ENCODE measurements around the gene MAFF. TPM values are rescaled to one million over a fixed set of nuclear protein-coding genes. Genes with fewer than 3 reads are reported as not detected.

The MAFF gene
- total RNA-seq, 2 experiments from 2014 or later: 25.6 to 27.3 TPM

GRCh38 chr22:38218661-38219622, 17.1 kb downstream of the MAFF start:
- peaks cover 24% of the 10 kb centered on the region for H3K4me1 Mint-ChIP-seq (ENCODE audit: low read depth)
- peak overlapping the region; percentile 79 for H3K27ac Mint-ChIP-seq
- no peaks in the 10 kb centered on the region for H3K27me3 ChIP-seq (ENCODE audit: control insufficient read depth in 1 of 2, insufficient read depth in 2 of 2, low read length in 2 of 2)
- H3K36me3 Mint-ChIP-seq (ENCODE audit: low read depth): peaks cover 13% of the 10 kb centered on the region
- DNase-seq (peak in 5 of 14 experiments; percentile 11 to 90 (median 52)), ATAC-seq (ENCODE audit: poor library complexity) (peak; percentile 13)
- no peaks in the 10 kb centered on the region for H3K9me3 Mint-ChIP-seq
- peaks cover 16% of the 10 kb centered on the region for H3K36me3 ChIP-seq (ENCODE audit: insufficient read depth, low read length)
- CTCF ChIA-PET: no interaction called here
- no peak for TF ChIP-seq CTCF (IDR thresholded peaks at IDR 0.05)
- intact Hi-C loops (cut with DNase I, micrococcal nuclease): loop anchor here in 1 of 2 experiments (5.0 to 10.0 kb wide), 2 partner anchors 37 to 104 kb away; partner anchors contain the start of genes BAIAP2L2 and PLA2G6
- H3K27me3 Mint-ChIP-seq: no peaks in the 10 kb centered on the region
- no peaks in the 10 kb centered on the region for H3K9me3 ChIP-seq (ENCODE audit: control insufficient read depth in 1 of 2, insufficient read depth in 1 of 2, low read length in 2 of 2)
- no peak overlapping the region for H3K4me3 ChIP-seq (ENCODE audit: low read length)
- H3K4me1 ChIP-seq (ENCODE audit: insufficient read depth, low read length): peaks cover 43% of the 10 kb centered on the region
- peak overlapping the region; percentile 23 for H3K4me3 Mint-ChIP-seq
- POLR2A ChIA-PET: interaction anchor here (0.6 to 1.9 kb wide), 3 partner anchors 18 to 1791 kb away, joined by 3 to 9 read pairs (median 4); partner anchors contain the start of gene MAFF
- H3K27ac ChIP-seq (ENCODE audit: low read depth in 1 of 2, low read length in 2 of 2): peak overlapping the region; percentile 43 to 84

DNA sequence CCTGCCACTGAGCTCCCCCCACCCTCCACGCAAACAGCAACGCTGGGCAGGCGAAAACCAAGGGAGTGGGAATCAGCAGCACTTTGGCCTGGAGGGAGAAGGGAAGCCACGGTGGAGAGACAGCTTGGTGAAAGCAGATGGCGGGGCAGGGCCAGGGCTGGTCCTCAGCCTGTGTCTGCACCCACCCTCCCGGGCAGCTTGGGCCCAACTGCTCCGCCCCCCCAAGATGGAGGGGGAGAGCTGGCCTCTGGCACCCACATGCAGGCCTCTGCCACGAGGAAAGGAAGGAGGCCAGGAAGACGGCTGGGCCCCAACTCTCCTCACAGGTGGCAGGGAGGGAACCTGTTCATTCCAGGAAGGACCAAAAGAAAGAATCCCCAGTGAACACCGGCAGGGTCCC, 17.8 kb downstream of the MAFF start:
- H3K4me3 Mint-ChIP-seq: peak overlapping the region; percentile 23
- no peak for ATAC-seq (ENCODE audit: poor library complexity)
- CTCF ChIA-PET: no interaction called here

GRCh38 chr22:38220163-38220562, 18.4 kb downstream of the MAFF start:
- intact Hi-C loops (cut with DNase I, micrococcal nuclease): no loop called here
- ChIA-PET CTCF (no interaction called here), POLR2A (no interaction called here)
- ATAC-seq (ENCODE audit: poor library complexity) (no peak), DNase-seq (peak in 1 of 14 experiments; percentile 34)
- no peaks in the 10 kb centered on the region for H3K27me3 Mint-ChIP-seq
- H3K9me3 Mint-ChIP-seq: no peaks in the 10 kb centered on the region
- peaks cover 21% of the 10 kb centered on the region for H3K36me3 Mint-ChIP-seq (ENCODE audit: low read depth)
- Histone ChIP-seq H3K4me1 (ENCODE audit: insufficient read depth, low read length) (peaks cover 35% of the 10 kb centered on the region), H3K9me3 (ENCODE audit: control insufficient read depth in 1 of 2, insufficient read depth in 1 of 2, low read length in 2 of 2) (no peaks in the 10 kb centered on the region), H3K36me3 (ENCODE audit: insufficient read depth, low read length) (peaks cover 25% of the 10 kb centered on the region), H3K27ac (ENCODE audit: low read depth in 1 of 2, low read length in 2 of 2) (no peak overlapping the region), H3K27me3 (ENCODE audit: control insufficient read depth in 1 of 2, insufficient read depth in 2 of 2, low read length in 2 of 2) (no peaks in the 10 kb centered on the region), H3K4me3 (ENCODE audit: low read length) (no peak overlapping the region)
- H3K4me3 Mint-ChIP-seq: no peak overlapping the region
- TF ChIP-seq CTCF (IDR thresholded peaks at IDR 0.05): no peak
- H3K4me1 Mint-ChIP-seq (ENCODE audit: low read depth): peaks cover 19% of the 10 kb centered on the region
- no peak overlapping the region for H3K27ac Mint-ChIP-seq

More for the DNA sequence above, 17.8 kb downstream of the MAFF start:
- Histone ChIP-seq H3K9me3 (ENCODE audit: control insufficient read depth in 1 of 2, insufficient read depth in 1 of 2, low read length in 2 of 2) (no peaks in the 10 kb centered on the region), H3K27me3 (ENCODE audit: control insufficient read depth in 1 of 2, insufficient read depth in 2 of 2, low read length in 2 of 2) (no peaks in the 10 kb centered on the region), H3K4me3 (ENCODE audit: low read length) (no peak overlapping the region), H3K27ac (ENCODE audit: low read depth in 1 of 2, low read length in 2 of 2) (peak overlapping the region; percentile 36 to 52), H3K36me3 (ENCODE audit: insufficient read depth, low read length) (peaks cover 20% of the 10 kb centered on the region), H3K4me1 (ENCODE audit: insufficient read depth, low read length) (peaks cover 38% of the 10 kb centered on the region)
- intact Hi-C loops (cut with DNase I, micrococcal nuclease): loop anchor here in 1 of 2 experiments (5.0 to 10.0 kb wide), 2 partner anchors 37 to 105 kb away; partner anchors contain the start of genes BAIAP2L2 and PLA2G6
- peak in 1 of 14 experiments; percentile 34 for DNase-seq
- peaks cover 24% of the 10 kb centered on the region for H3K4me1 Mint-ChIP-seq (ENCODE audit: low read depth)
- TF ChIP-seq CTCF (IDR thresholded peaks at IDR 0.05): no peak
- POLR2A ChIA-PET: interaction anchor here (0.6 to 1.9 kb wide), 2 partner anchors 18 to 1791 kb away, joined by 4 to 9 read pairs; partner anchors contain the start of gene MAFF
- no peaks in the 10 kb centered on the region for H3K9me3 Mint-ChIP-seq
- peak overlapping the region; percentile 79 for H3K27ac Mint-ChIP-seq
- H3K27me3 Mint-ChIP-seq: no peaks in the 10 kb centered on the region
- H3K36me3 Mint-ChIP-seq (ENCODE audit: low read depth): peaks cover 16% of the 10 kb centered on the region
